ENCODE results near the gene DNASE2B.

The DNASE2B gene

GRCh38 chr1:84398175-84399155 is at the start of gene DNASE2B:
Gene DNASE2B, plus strand, starts transcription at chr1:84398484. Its CDS starts 81 bp downstream, at chr1:84398565.
- no peak for DNase-seq (ENCODE audit: low read depth, low spot score)
- in situ Hi-C loops (cut with HindIII; ENCODE audit: low sequenced_read_pairs), result no loop called here
- no peak for TF ChIP-seq CTCF (IDR thresholded peaks at IDR 0.05; ENCODE audit: low read depth, low read length)
- no peak within 1 kb of the TSS for H3K4me3 ChIP-seq (ENCODE audit: low read depth, low read length)

- no peak for DNase-seq (ENCODE audit: low read depth, low spot score)
Measured at GRCh38 chr1:84348759-84349158, 49.5 kb upstream of the DNASE2B start.

GRCh38 chr1:84350104-84350503 is 48.2 kb upstream of the DNASE2B start:
- TF ChIP-seq CTCF (IDR thresholded peaks at IDR 0.05; ENCODE audit: low read depth, low read length), result no peak
- H3K4me3 ChIP-seq (ENCODE audit: low read depth, low read length), result no peak overlapping the region
- DNase-seq (ENCODE audit: low read depth, low spot score), result no peak
- in situ Hi-C loops (cut with HindIII; ENCODE audit: low sequenced_read_pairs), result no loop called here

More at GRCh38 chr1:84348759-84349158, 49.5 kb upstream of the DNASE2B start:
- H3K4me3 ChIP-seq (ENCODE audit: low read depth, low read length), result no peak overlapping the region
- no peak for TF ChIP-seq CTCF (IDR thresholded peaks at IDR 0.05; ENCODE audit: low read depth, low read length)
- in situ Hi-C loops (cut with HindIII; ENCODE audit: low sequenced_read_pairs), result no loop called here

GRCh38 chr1:84350550-84350949 is 47.7 kb upstream of the DNASE2B start:
- no peak for TF ChIP-seq CTCF (IDR thresholded peaks at IDR 0.05; ENCODE audit: low read depth, low read length)
- DNase-seq (ENCODE audit: low read depth, low spot score), result no peak
- in situ Hi-C loops (cut with HindIII; ENCODE audit: low sequenced_read_pairs), result no loop called here
- H3K4me3 ChIP-seq (ENCODE audit: low read depth, low read length), result no peak overlapping the region

- in situ Hi-C loops (cut with HindIII; ENCODE audit: low sequenced_read_pairs), result no loop called here
Measured at GRCh38 chr1:84352298-84353106, 45.8 kb upstream of the DNASE2B start.

More at GRCh38 chr1:84352298-84353106, 45.8 kb upstream of the DNASE2B start:
- peak; percentile 44 for DNase-seq (ENCODE audit: low read depth, low spot score)
- no peak for TF ChIP-seq CTCF (IDR thresholded peaks at IDR 0.05; ENCODE audit: low read depth, low read length)
- no peak overlapping the region for H3K4me3 ChIP-seq (ENCODE audit: low read depth, low read length)

Data from astrocyte of the spinal cord (primary cell).